ENCODE measurements around the gene RNF17.

The RNF17 gene

DNA sequence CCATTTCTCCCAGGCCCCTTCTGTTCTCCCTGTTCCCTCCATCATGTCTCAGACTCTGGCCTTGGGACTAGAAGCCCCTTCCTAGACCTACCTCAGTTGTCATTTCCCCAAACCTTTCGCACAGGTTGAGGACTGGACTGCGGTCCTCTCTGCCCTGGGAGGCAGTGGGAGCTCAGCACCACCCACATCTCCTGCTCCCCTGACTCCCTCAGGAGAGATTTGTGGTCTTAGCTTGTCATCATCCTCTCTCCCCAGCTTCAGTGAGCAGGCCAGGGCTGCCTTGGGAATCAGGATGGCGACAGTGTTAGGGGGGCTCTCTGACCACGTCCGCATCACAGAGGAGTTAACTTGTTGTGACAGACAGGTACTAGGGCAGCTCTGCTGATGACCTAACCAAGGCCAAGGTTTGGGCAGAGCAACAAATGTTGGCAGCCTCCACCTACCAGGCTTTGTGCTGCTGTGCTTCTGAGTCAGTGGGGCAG is 25.6 kb upstream of the RNF17 start:
- no peak for DNase-seq (ENCODE audit: low read depth)

GRCh38 chr13:24740014-24740890 is 23.7 kb upstream of the RNF17 start:
- no peak overlapping the region for H3K4me3 ChIP-seq (ENCODE audit: low read depth, low read length)
- TF ChIP-seq, protein P1, sequence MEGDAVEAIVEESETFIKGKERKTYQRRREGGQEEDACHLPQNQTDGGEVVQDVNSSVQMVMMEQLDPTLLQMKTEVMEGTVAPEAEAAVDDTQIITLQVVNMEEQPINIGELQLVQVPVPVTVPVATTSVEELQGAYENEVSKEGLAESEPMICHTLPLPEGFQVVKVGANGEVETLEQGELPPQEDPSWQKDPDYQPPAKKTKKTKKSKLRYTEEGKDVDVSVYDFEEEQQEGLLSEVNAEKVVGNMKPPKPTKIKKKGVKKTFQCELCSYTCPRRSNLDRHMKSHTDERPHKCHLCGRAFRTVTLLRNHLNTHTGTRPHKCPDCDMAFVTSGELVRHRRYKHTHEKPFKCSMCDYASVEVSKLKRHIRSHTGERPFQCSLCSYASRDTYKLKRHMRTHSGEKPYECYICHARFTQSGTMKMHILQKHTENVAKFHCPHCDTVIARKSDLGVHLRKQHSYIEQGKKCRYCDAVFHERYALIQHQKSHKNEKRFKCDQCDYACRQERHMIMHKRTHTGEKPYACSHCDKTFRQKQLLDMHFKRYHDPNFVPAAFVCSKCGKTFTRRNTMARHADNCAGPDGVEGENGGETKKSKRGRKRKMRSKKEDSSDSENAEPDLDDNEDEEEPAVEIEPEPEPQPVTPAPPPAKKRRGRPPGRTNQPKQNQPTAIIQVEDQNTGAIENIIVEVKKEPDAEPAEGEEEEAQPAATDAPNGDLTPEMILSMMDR (IDR thresholded peaks at IDR 0.05; ENCODE audit: low read depth, low read length, missing control alignments) = no peak
- no peak for DNase-seq (ENCODE audit: low read depth)
- in situ Hi-C loops (cut with HindIII; ENCODE audit: low sequenced_read_pairs) = no loop called here

More for the DNA sequence above, 25.6 kb upstream of the RNF17 start:
- TF ChIP-seq, protein P1 (IDR thresholded peaks at IDR 0.05; ENCODE audit: low read depth, low read length, missing control alignments) = no peak
- in situ Hi-C loops (cut with HindIII; ENCODE audit: low sequenced_read_pairs) = no loop called here
- H3K4me3 ChIP-seq (ENCODE audit: low read depth, low read length) = no peak overlapping the region

GRCh38 chr13:24741016-24741662 is 22.8 kb upstream of the RNF17 start:
- in situ Hi-C loops (cut with HindIII; ENCODE audit: low sequenced_read_pairs) = no loop called here
- DNase-seq (ENCODE audit: low read depth) = no peak
- no peak overlapping the region for H3K4me3 ChIP-seq (ENCODE audit: low read depth, low read length)
- TF ChIP-seq, protein P1 (IDR thresholded peaks at IDR 0.05; ENCODE audit: low read depth, low read length, missing control alignments) = no peak

- no peak for DNase-seq (ENCODE audit: low read depth)
- TF ChIP-seq, protein P1 (IDR thresholded peaks at IDR 0.05; ENCODE audit: low read depth, low read length, missing control alignments) = no peak
- no peak overlapping the region for H3K4me3 ChIP-seq (ENCODE audit: low read depth, low read length)
- in situ Hi-C loops (cut with HindIII; ENCODE audit: low sequenced_read_pairs) = no loop called here
These were observed 22.2 kb upstream of the RNF17 start for GRCh38 chr13:24741791-24742190.

DNA sequence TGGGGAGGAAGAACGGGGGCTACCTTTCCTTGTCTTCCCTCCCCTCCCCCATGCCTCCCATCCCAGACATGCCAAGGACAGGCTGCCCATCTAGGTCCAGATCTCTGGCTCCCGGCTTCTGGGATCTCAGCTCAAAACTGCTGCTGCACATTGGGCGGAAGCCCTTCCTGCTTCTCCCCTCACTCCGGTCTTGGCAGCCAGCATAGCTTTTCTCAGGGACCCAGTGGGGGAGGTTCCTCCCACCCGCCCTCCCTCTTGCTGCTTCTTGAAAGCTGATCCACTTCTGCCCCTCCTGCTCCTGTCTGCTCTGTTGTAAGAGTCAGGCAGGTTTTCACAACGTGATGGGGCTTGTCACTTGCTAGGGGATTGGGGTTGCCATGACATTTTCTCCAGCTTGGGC is 21.7 kb upstream of the RNF17 start:
- in situ Hi-C loops (cut with HindIII; ENCODE audit: low sequenced_read_pairs) = no loop called here
- H3K4me3 ChIP-seq (ENCODE audit: low read depth, low read length) = no peak overlapping the region
- DNase-seq (ENCODE audit: low read depth) = no peak
- TF ChIP-seq, protein P1 (IDR thresholded peaks at IDR 0.05; ENCODE audit: low read depth, low read length, missing control alignments) = no peak

- no peak overlapping the region for H3K4me3 ChIP-seq (ENCODE audit: low read depth, low read length)
- no peak for DNase-seq (ENCODE audit: low read depth)
- in situ Hi-C loops (cut with HindIII; ENCODE audit: low sequenced_read_pairs) = no loop called here
- TF ChIP-seq, protein P1 (IDR thresholded peaks at IDR 0.05; ENCODE audit: low read depth, low read length, missing control alignments) = no peak
These were observed 21.0 kb upstream of the RNF17 start for GRCh38 chr13:24742977-24743376.
